DND-41 (cell line): Measurements from ENCODE around the gene TECPR1.

Source experiments
- ATAC-seq: fragments of 200-7000 bp; cut with Tn5 transposase; 3 replicates; pipeline ENCODE4 v1.9.1; 2021; ENCODE audit warnings: low read depth; ENCODE audit not compliant: insufficient read depth
- DNase-seq: peaks from one replicate; pipeline ENCODE4 v3.0.0-alpha.2; 2020
- H2AFZ ChIP-seq: 2 replicates; pipeline ENCODE4 v1.6.0; 2012; ENCODE audit warnings: low read depth, low read length
- H3K27ac ChIP-seq: 2 replicates; pipeline ENCODE4 v1.5.1; 2012; ENCODE audit warnings: low read length, inconsistent platforms
- H3K27me3 ChIP-seq: fragments of 200-600 bp; sonication (generic); 2 replicates; pipeline ENCODE4 v1.6.0; 2012; ENCODE audit warnings: low read length, mild to moderate bottlenecking, inconsistent platforms; ENCODE audit not compliant: insufficient read depth, poor library complexity
- H3K36me3 ChIP-seq: 2 replicates; pipeline ENCODE4 v1.5.1; 2012; ENCODE audit warnings: low read length, inconsistent platforms; ENCODE audit not compliant: insufficient read depth
- H3K4me1 ChIP-seq: 2 replicates; pipeline ENCODE4 v1.5.1; 2012; ENCODE audit warnings: mild to moderate bottlenecking, low read length; ENCODE audit not compliant: insufficient read depth
- H3K4me2 ChIP-seq: 2 replicates; pipeline ENCODE4 v1.6.0; 2012; ENCODE audit warnings: mild to moderate bottlenecking, moderate library complexity, low read length, inconsistent platforms; ENCODE audit not compliant: insufficient read depth
- H3K4me3 ChIP-seq, 2 experiments: fragments of 200-600 bp in 1 of 2; shearing (Covaris generic) in 1 of 2; 2 replicates each; pipeline ENCODE4 v1.5.1; 2012 to 2016; ENCODE audit warnings: inconsistent platforms in 2 of 2, low read length in 2 of 2, mild to moderate bottlenecking in 2 of 2, low read depth in 1 of 2, moderate library complexity in 1 of 2
- H3K79me2 ChIP-seq: 2 replicates; pipeline ENCODE4 v1.6.0; 2012; ENCODE audit warnings: low read length, inconsistent platforms; ENCODE audit not compliant: insufficient read depth
- H3K9ac ChIP-seq: 2 replicates; pipeline ENCODE4 v1.6.0; 2012; ENCODE audit warnings: low read depth, mild to moderate bottlenecking, inconsistent platforms, low read length, moderate library complexity
- H3K9me3 ChIP-seq: 2 replicates; pipeline ENCODE4 v1.5.1; 2012; ENCODE audit warnings: low read length, moderate library complexity, mild to moderate bottlenecking, inconsistent platforms; ENCODE audit not compliant: insufficient read depth, severe bottlenecking
- H4K20me1 ChIP-seq: 2 replicates; pipeline ENCODE4 v1.6.0; 2012; ENCODE audit warnings: low read length; ENCODE audit not compliant: insufficient read depth
- CTCF ChIP-seq: IDR thresholded peaks from 2 replicates; pipeline ENCODE4 v1.5.1; 2012; ENCODE audit warnings: borderline replicate concordance, low read length, moderate library complexity, mild to moderate bottlenecking; ENCODE audit not compliant: poor library complexity, severe bottlenecking; ENCODE audit errors: extremely low read depth
- EZH2 ChIP-seq: IDR thresholded peaks from 3 replicates; pipeline ENCODE4 v1.6.1; 2012; ENCODE audit warnings: borderline replicate concordance, low read depth, mild to moderate bottlenecking, moderate library complexity, low read length, inconsistent platforms; ENCODE audit not compliant: severe bottlenecking

The TECPR1 gene

DNA sequence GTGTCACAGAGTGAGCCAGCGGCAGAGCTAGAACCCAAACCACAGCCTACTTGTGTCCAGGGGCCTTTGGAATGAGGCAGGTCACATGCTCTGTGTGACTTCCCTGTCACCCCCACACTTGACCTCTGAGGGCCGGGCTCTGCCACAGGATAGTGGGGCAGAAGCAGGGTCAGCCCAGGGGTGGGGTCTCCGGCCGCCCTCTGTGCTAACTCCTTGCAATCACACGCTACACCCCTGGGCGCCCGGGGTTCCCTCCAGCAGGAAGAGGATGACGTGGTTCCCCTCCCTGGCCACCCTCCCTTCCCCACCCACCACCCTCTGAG lies 19.8 kb downstream of the TECPR1 start:
- no peak overlapping the region for H2AFZ ChIP-seq
- H3K4me2 ChIP-seq: no peak overlapping the region
- no peaks in the 10 kb centered on the region for H3K27me3 ChIP-seq
- H3K36me3 ChIP-seq: peaks cover 18% of the 10 kb centered on the region
- no peak overlapping the region for H3K4me3 ChIP-seq
- H3K9ac ChIP-seq: no peak overlapping the region
- DNase-seq (no peak), ATAC-seq (no peak)
- no peaks in the 10 kb centered on the region for H4K20me1 ChIP-seq
- no peak overlapping the region for H3K27ac ChIP-seq
- no peaks in the 10 kb centered on the region for H3K9me3 ChIP-seq
- TF ChIP-seq CTCF: no peak
- TF ChIP-seq EZH2: no peak
- no peaks in the 10 kb centered on the region for H3K4me1 ChIP-seq
- H3K79me2 ChIP-seq: no peaks in the 10 kb centered on the region

DNA sequence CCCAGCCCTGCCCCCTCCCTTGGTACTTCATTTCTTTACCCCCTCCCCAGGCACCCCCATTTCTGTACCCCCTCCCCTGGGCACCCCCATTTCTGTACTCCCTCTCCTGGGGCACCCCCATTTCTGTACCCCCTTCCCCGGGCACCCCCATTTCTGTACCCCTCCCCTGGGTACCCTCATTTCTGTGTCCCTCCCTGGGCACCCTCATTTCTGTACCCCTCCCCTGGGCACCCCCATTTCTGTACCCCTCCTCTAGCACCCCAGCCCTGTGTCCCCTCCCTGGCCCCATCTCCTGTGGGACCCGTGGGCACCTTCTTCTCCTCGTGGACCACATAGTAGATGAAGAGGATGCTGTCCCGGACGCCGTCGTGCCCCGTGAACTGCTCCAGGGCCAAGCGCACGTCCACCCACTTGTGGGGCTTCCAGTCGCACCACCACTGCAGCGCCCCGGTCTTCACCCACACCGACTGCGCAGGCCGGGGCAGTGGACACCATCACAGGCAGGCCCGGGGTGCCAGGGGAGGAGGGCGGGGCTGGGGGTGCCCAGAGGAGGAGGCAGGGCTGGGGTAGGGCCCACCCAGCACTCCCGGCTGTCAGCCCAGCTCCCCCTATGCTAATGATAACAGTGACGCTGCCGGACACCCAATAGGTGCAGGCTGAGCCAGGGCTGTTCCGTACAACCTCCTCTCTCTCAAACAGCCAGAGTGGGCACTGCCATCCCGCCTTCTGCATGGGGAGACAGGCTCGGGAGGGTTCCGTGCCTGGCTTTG lies 20.4 kb downstream of the TECPR1 start:
- no peak overlapping the region for H3K27ac ChIP-seq
- H3K79me2 ChIP-seq: no peaks in the 10 kb centered on the region
- peaks cover 18% of the 10 kb centered on the region for H3K36me3 ChIP-seq
- H3K4me3 ChIP-seq: no peak overlapping the region
- ATAC-seq (no peak), DNase-seq (no peak)
- no peaks in the 10 kb centered on the region for H3K4me1 ChIP-seq
- no peaks in the 10 kb centered on the region for H4K20me1 ChIP-seq
- no peaks in the 10 kb centered on the region for H3K9me3 ChIP-seq
- no peak overlapping the region for H3K4me2 ChIP-seq
- H3K27me3 ChIP-seq: no peaks in the 10 kb centered on the region
- no peak overlapping the region for H2AFZ ChIP-seq
- no peak overlapping the region for H3K9ac ChIP-seq
- no peak for TF ChIP-seq EZH2
- no peak for TF ChIP-seq CTCF

- ATAC-seq (no peak), DNase-seq (no peak)
- no peaks in the 10 kb centered on the region for H4K20me1 ChIP-seq
- TF ChIP-seq CTCF: no peak
- no peak for TF ChIP-seq EZH2
- no peaks in the 10 kb centered on the region for H3K4me1 ChIP-seq
- H3K79me2 ChIP-seq: no peaks in the 10 kb centered on the region
- no peaks in the 10 kb centered on the region for H3K27me3 ChIP-seq
- H3K9me3 ChIP-seq: no peaks in the 10 kb centered on the region
- H3K4me2 ChIP-seq: no peak overlapping the region
- H3K9ac ChIP-seq: no peak overlapping the region
- H3K4me3 ChIP-seq: no peak overlapping the region
- no peak overlapping the region for H2AFZ ChIP-seq
- peaks cover 21% of the 10 kb centered on the region for H3K36me3 ChIP-seq
- no peak overlapping the region for H3K27ac ChIP-seq
These were observed 21.1 kb downstream of the TECPR1 start for GRCh38 chr7:98230746-98231471.
